BE2C (cell line): ENCODE data around the gene ST14.

ENCODE experiments used
- DNase-seq: peaks from one replicate; pipeline ENCODE4 v3.0.0-alpha.2; 2020
- H3K27me3 ChIP-seq: fragments of 250-450 bp; sonication (Bioruptor Pico); 2 replicates; pipeline ENCODE4 v1.5.1; 2020; ENCODE audit warnings: mild to moderate bottlenecking
- H3K36me3 ChIP-seq: fragments of 250-450 bp; sonication (Bioruptor Pico); 2 replicates; pipeline ENCODE4 v1.5.1; 2020; ENCODE audit warnings: mild to moderate bottlenecking
- H3K4me1 ChIP-seq: fragments of 250-450 bp; sonication (Bioruptor Pico); 2 replicates; pipeline ENCODE4 v1.5.1; 2020
- H3K4me3 ChIP-seq: 2 replicates; pipeline ENCODE4 v1.5.1; 2011; ENCODE audit warnings: low read depth, low read length
- H3K9me3 ChIP-seq: fragments of 250-450 bp; sonication (Bioruptor Pico); 2 replicates; pipeline ENCODE4 v1.5.1; 2020
- CTCF ChIP-seq: IDR thresholded peaks from 2 replicates; pipeline ENCODE4 v1.5.1; 2012; ENCODE audit warnings: mild to moderate bottlenecking, low read depth, low read length

Gene ST14

GRCh38 chr11:130141561-130142341 lies 17.8 kb upstream of the ST14 start:
- Histone ChIP-seq H3K4me3 (no peak overlapping the region), H3K36me3 (peaks cover 2% of the 10 kb centered on the region), H3K9me3 (no peaks in the 10 kb centered on the region), H3K27me3 (no peaks in the 10 kb centered on the region), H3K4me1 (no peaks in the 10 kb centered on the region)
- no peak for TF ChIP-seq CTCF
- DNase-seq = no peak

GRCh38 chr11:130144141-130144540 lies 15.4 kb upstream of the ST14 start:
- TF ChIP-seq CTCF = no peak
- Histone ChIP-seq H3K9me3 (no peaks in the 10 kb centered on the region), H3K27me3 (no peaks in the 10 kb centered on the region), H3K4me1 (no peaks in the 10 kb centered on the region), H3K36me3 (peaks cover 2% of the 10 kb centered on the region), H3K4me3 (no peak overlapping the region)
- DNase-seq = no peak

GRCh38 chr11:130144861-130145281 lies 14.7 kb upstream of the ST14 start:
- H3K36me3 ChIP-seq = peaks cover 2% of the 10 kb centered on the region
- no peak overlapping the region for H3K4me3 ChIP-seq
- H3K27me3 ChIP-seq = no peaks in the 10 kb centered on the region
- no peaks in the 10 kb centered on the region for H3K9me3 ChIP-seq
- H3K4me1 ChIP-seq = no peaks in the 10 kb centered on the region
- no peak for DNase-seq
- no peak for TF ChIP-seq CTCF

GRCh38 chr11:130145311-130145812 lies 14.2 kb upstream of the ST14 start:
- Histone ChIP-seq H3K4me3 (no peak overlapping the region), H3K27me3 (no peaks in the 10 kb centered on the region), H3K36me3 (peaks cover 2% of the 10 kb centered on the region), H3K4me1 (no peaks in the 10 kb centered on the region), H3K9me3 (no peaks in the 10 kb centered on the region)
- DNase-seq = no peak
- TF ChIP-seq CTCF = no peak

GRCh38 chr11:130145975-130146776 lies 13.4 kb upstream of the ST14 start:
- Histone ChIP-seq H3K27me3 (no peaks in the 10 kb centered on the region), H3K4me3 (no peak overlapping the region), H3K4me1 (no peaks in the 10 kb centered on the region; the same call in 1 of the 2 replicates), H3K9me3 (no peaks in the 10 kb centered on the region), H3K36me3 (peaks cover 2% of the 10 kb centered on the region)
- no peak for DNase-seq
- TF ChIP-seq CTCF = no peak; the same call in 1 of the 2 replicates
